PC-9 (cell line): ENCODE measurements around the gene UNC13C. TPM values are rescaled to one million over a fixed set of nuclear protein-coding genes. Genes with fewer than 3 reads are reported as not detected.

ENCODE experiments used
- BruUV-seq: library from RNA; stranded (reverse); fragments of 400-500 nt; replicated peaks from 2 replicates; lab custom pipeline; 2021; lab: Mats Ljungman, UMichigan
- CTCF ChIA-PET: fragments of 300-600 bp; sonication (Branson Sonifier 250); formaldehyde crosslinking; loops from one replicate; lab custom pipeline; 2022; ENCODE audit warnings: antibody characterized with exemption; lab: Charles Lee
- POLR2A ChIA-PET: fragments of 300-600 bp; sonication (Branson Sonifier 250); formaldehyde crosslinking; loops from one replicate; lab custom pipeline; 2022; ENCODE audit warnings: antibody characterized with exemption; ENCODE audit not compliant: unreplicated experiment; lab: Charles Lee
- DNase-seq, 2 experiments: peaks; one replicate each; pipeline versions ENCODE4 v3.0.0 to v3.0.0-alpha.2; 2015 to 2022; ENCODE audit warnings: mixed read lengths in 1 of 2
- H2AFZ ChIP-seq: fragments of 200-600 bp; sonication (generic); 2 replicates; pipeline ENCODE4 v1.8.1; 2017; ENCODE audit warnings: antibody characterized with exemption
- H3F3A ChIP-seq: fragments of 200-600 bp; sonication (generic); 2 replicates; pipeline ENCODE4 v1.8.1; 2017; ENCODE audit warnings: antibody characterized with exemption, mild to moderate bottlenecking, low read depth; ENCODE audit not compliant: insufficient read depth
- H3K27ac ChIP-seq: fragments of 200-600 bp; sonication (generic); 2 replicates; pipeline ENCODE4 v1.6.1; 2016; ENCODE audit warnings: mixed run types
- H3K27me3 ChIP-seq: fragments of 200-600 bp; sonication (generic); 2 replicates; pipeline ENCODE4 v1.6.1; 2016; ENCODE audit warnings: low read depth, mixed run types; ENCODE audit not compliant: insufficient read depth
- H3K36me3 ChIP-seq: fragments of 200-600 bp; sonication (generic); 2 replicates; pipeline ENCODE4 v1.6.1; 2016; ENCODE audit warnings: low read depth, mixed run types
- H3K4me1 ChIP-seq: fragments of 200-600 bp; sonication (generic); replicated peaks from 2 replicates; pipeline ENCODE4 v1.6.1; 2016; ENCODE audit warnings: mixed run types; ENCODE audit not compliant: insufficient read depth
- H3K4me2 ChIP-seq: fragments of 200-600 bp; sonication (generic); 2 replicates; pipeline ENCODE4 v1.6.1; 2017; ENCODE audit warnings: mixed run types
- H3K4me3 ChIP-seq: fragments of 200-600 bp; sonication (generic); 2 replicates; pipeline ENCODE4 v1.6.1; 2016; ENCODE audit warnings: mixed run types
- H3K79me2 ChIP-seq: fragments of 200-600 bp; sonication (generic); 2 replicates; pipeline ENCODE4 v1.6.1; 2017; ENCODE audit warnings: low read depth, mixed run types
- H3K9me2 ChIP-seq: fragments of 200-600 bp; sonication (generic); 2 replicates; pipeline ENCODE4 v1.8.1; 2017; ENCODE audit warnings: mild to moderate bottlenecking; ENCODE audit not compliant: insufficient read depth
- H3K9me3 ChIP-seq: fragments of 200-600 bp; sonication (generic); 2 replicates; pipeline ENCODE4 v1.8.1; 2016; ENCODE audit warnings: low read depth; ENCODE audit not compliant: insufficient read depth
- H4K20me1 ChIP-seq: fragments of 200-600 bp; sonication (generic); 2 replicates; pipeline ENCODE4 v1.8.1; 2017; ENCODE audit not compliant: insufficient read depth
- EZH2 ChIP-seq: fragments of 200-600 bp; sonication (generic); IDR thresholded peaks from 2 replicates; pipeline ENCODE4 v1.8.0; 2017; ENCODE audit warnings: antibody characterized with exemption, low read depth
- intact Hi-C: fragments of 100-400 bp; cut with micrococcal nuclease; formaldehyde crosslinking; loops from one replicate; pipeline ENCODE4 v1.10.0; 2022; ENCODE audit not compliant: unreplicated experiment
- total RNA-seq: library from RNA; stranded (reverse); gene quantifications from 2 replicates; pipeline ENCODE4 v1.2.3, GENCODE V29; 2021
- TF ChIP-seq, protein P1 (sequence below): fragments of 200-600 bp; sonication (generic); conservative IDR thresholded peaks from 2 replicates; pipeline ENCODE4 v1.6.1; 2017; ENCODE audit warnings: mixed run types, antibody characterized with exemption, mild to moderate bottlenecking, moderate library complexity

Gene UNC13C
- total RNA-seq, 1 experiment from 2014 or later, result not detected

DNA sequence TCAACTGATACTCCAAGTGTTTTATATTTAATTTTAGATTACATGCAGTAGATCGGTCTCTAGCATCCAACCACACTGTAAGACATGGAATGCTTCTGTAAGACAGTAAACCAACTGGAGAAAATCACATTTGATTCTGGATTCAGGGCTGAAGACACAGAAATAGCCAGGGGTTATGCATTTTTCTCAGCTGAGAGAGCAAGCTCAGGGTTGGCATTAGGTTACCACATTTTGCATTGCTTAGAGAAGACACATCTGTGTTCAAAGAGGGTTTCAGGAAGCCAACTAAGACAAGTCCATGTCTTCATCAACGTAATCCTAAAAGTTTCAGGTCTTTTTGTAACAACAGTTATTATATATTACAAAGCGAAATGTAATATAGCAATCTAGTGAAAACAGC is 27.7 kb upstream of the UNC13C start:
- ChIA-PET POLR2A (no interaction called here), CTCF (no interaction called here)
- Histone ChIP-seq H3K9me2 (no peaks in the 10 kb centered on the region), H3K27ac (no peak overlapping the region), H3K4me2 (no peak overlapping the region), H3K27me3 (no peaks in the 10 kb centered on the region), H3K4me1 (no peaks in the 10 kb centered on the region), H3K79me2 (no peaks in the 10 kb centered on the region), H2AFZ (no peak overlapping the region), H3F3A (no peaks in the 10 kb centered on the region), H4K20me1 (no peaks in the 10 kb centered on the region), H3K9me3 (no peaks in the 10 kb centered on the region), H3K36me3 (no peaks in the 10 kb centered on the region), H3K4me3 (no peak overlapping the region)
- no peak for TF ChIP-seq EZH2
- TF ChIP-seq, protein P1, sequence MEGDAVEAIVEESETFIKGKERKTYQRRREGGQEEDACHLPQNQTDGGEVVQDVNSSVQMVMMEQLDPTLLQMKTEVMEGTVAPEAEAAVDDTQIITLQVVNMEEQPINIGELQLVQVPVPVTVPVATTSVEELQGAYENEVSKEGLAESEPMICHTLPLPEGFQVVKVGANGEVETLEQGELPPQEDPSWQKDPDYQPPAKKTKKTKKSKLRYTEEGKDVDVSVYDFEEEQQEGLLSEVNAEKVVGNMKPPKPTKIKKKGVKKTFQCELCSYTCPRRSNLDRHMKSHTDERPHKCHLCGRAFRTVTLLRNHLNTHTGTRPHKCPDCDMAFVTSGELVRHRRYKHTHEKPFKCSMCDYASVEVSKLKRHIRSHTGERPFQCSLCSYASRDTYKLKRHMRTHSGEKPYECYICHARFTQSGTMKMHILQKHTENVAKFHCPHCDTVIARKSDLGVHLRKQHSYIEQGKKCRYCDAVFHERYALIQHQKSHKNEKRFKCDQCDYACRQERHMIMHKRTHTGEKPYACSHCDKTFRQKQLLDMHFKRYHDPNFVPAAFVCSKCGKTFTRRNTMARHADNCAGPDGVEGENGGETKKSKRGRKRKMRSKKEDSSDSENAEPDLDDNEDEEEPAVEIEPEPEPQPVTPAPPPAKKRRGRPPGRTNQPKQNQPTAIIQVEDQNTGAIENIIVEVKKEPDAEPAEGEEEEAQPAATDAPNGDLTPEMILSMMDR, result no peak
- intact Hi-C loops, result no loop called here
- BruUV-seq, result no TSS peak
- DNase-seq, result no peak

DNA sequence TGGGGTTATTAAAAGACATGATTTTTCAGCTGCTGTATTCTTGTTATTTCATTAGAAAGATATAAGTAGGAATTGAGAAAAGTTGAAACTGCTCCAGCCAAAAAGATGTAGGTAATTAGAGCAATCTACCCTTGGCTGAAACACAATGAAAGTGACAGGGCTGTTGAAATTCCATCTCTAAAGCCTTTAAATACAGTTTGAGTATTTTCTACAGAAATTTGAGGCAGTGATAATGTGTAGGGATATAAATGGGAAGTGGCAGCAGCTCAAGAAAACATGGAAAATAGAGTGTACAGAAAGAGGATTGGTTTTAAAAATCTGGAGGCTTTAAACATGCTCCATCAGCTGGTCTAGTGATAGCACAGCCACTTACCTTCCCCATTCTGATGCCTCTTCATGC is 22.8 kb upstream of the UNC13C start:
- BruUV-seq, result no TSS peak
- no peaks in the 10 kb centered on the region for H3K79me2 ChIP-seq
- POLR2A ChIA-PET, result no interaction called here

DNA sequence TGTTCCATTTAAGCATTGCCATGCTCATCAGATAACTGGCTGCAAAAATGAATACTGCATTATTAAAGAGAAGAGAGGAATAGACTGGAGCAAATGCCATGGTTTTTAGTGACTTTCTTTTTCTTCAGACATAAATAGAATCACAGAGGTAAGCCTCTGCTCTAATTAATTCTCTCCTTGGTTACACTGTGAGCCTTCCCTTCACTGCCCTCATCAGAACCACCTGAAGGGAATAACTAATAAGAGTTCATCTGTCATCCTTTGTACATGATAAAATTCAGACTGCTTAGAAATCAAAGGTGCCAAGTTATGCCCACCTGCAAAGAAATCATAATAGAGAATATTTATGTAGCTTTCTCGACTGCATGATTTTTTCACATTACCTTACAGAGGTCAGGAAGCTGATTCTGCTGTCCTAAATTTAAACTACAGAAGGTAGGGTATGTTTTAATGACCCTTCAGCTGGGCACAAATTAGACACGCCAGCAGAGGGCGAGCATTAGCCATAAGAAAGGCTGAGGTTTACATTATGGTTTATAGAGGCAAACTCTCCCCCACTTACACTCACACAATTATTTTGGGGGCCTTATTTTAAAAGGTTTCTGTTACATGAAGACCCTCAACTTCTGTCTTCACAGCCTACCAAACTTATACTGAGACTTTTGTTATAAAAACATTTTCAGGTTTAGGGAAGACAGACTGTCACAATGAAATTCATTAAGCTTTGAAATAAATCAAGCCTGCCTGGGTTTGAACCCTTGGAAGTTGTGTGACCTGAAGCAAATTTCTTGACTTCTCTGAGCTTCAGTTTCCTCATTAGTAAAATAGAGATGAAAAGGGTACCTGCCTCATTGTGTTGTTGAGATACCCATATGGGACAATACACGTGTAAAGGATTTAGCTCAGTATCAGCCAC is 15.3 kb upstream of the UNC13C start:
- no peak overlapping the region for H2AFZ ChIP-seq
- no peak overlapping the region for H3K4me3 ChIP-seq
- H3K9me2 ChIP-seq, result no peaks in the 10 kb centered on the region
- BruUV-seq, result no TSS peak
- no peak for TF ChIP-seq EZH2
- TF ChIP-seq, protein P1, result peak; percentile 63
- DNase-seq, result peak in 1 of 2 experiments; percentile 7
- no peaks in the 10 kb centered on the region for H3K79me2 ChIP-seq
- ChIA-PET POLR2A (no interaction called here), CTCF (no interaction called here)
- no peaks in the 10 kb centered on the region for H3K27me3 ChIP-seq
- H3K27ac ChIP-seq, result no peak overlapping the region
- no peaks in the 10 kb centered on the region for H4K20me1 ChIP-seq
- H3K36me3 ChIP-seq, result no peaks in the 10 kb centered on the region
- H3K4me2 ChIP-seq, result no peak overlapping the region
- H3F3A ChIP-seq, result no peaks in the 10 kb centered on the region
- H3K9me3 ChIP-seq, result no peaks in the 10 kb centered on the region
- H3K4me1 ChIP-seq, result no peaks in the 10 kb centered on the region
- intact Hi-C loops, result loop anchor here (1.0 to 10.0 kb wide), 4 partner anchors 1144 to 1472 kb away; no protein-coding TSS in a partner anchor

More for the DNA sequence above, 22.8 kb upstream of the UNC13C start:
- intact Hi-C loops, result no loop called here
- no peak for DNase-seq
- no peaks in the 10 kb centered on the region for H3K9me2 ChIP-seq
- H3K4me1 ChIP-seq, result no peaks in the 10 kb centered on the region
- H3K27ac ChIP-seq, result no peak overlapping the region
- no peak for TF ChIP-seq EZH2
- TF ChIP-seq, protein P1, result no peak
- CTCF ChIA-PET, result no interaction called here
- no peaks in the 10 kb centered on the region for H3F3A ChIP-seq
- no peaks in the 10 kb centered on the region for H3K36me3 ChIP-seq
- no peak overlapping the region for H3K4me2 ChIP-seq
- H3K4me3 ChIP-seq, result no peak overlapping the region
- H3K9me3 ChIP-seq, result no peaks in the 10 kb centered on the region
- no peak overlapping the region for H2AFZ ChIP-seq
- H3K27me3 ChIP-seq, result no peaks in the 10 kb centered on the region
- H4K20me1 ChIP-seq, result no peaks in the 10 kb centered on the region
